NCI-H2107 treated with DMSO at 0.1 percent for 48 hours (cell line): ENCODE measurements around the gene MMP24.
"Not testable (repeated sequence)": the region's sequence is repeated elsewhere in the genome, so short reads cannot be mapped to it uniquely, and the experiment has no call there.

ENCODE experiments used
- DNase-seq: peaks from one replicate; lab custom pipeline; 2025; ENCODE audit not compliant: unreplicated experiment; lab: John Stamatoyannopoulos, UW

MMP24 gene

GRCh38 chr20:35305682-35306556 is 79.4 kb downstream of the MMP24 start:
- DNase-seq: no peak

- DNase-seq: no peak
Measured at GRCh38 chr20:35306931-35307517, 80.5 kb downstream of the MMP24 start.

GRCh38 chr20:35307666-35308653 is 81.5 kb downstream of the MMP24 start:
- no peak for DNase-seq

GRCh38 chr20:35311409-35311808 is 84.9 kb downstream of the MMP24 start:
- no peak for DNase-seq

- DNase-seq: no peak
Measured at GRCh38 chr20:35311822-35312221, 85.3 kb downstream of the MMP24 start.

GRCh38 chr20:35312318-35312717 is 85.8 kb downstream of the MMP24 start:
- no peak for DNase-seq

- DNase-seq: no peak
Measured at GRCh38 chr20:35314816-35315631, 88.5 kb downstream of the MMP24 start.

- DNase-seq: not testable (repeated sequence)
Measured at GRCh38 chr20:35315632-35316020, 89.1 kb downstream of the MMP24 start.

GRCh38 chr20:35316086-35316485 is 89.6 kb downstream of the MMP24 start:
- no peak for DNase-seq

GRCh38 chr20:35317416-35318210 is 91.1 kb downstream of the MMP24 start:
- no peak for DNase-seq

GRCh38 chr20:35318502-35319157 is 92.1 kb downstream of the MMP24 start:
- DNase-seq: no peak

GRCh38 chr20:35319192-35319870 is 92.8 kb downstream of the MMP24 start:
- DNase-seq: no peak

GRCh38 chr20:35319871-35320197 is 93.3 kb downstream of the MMP24 start:
- no peak for DNase-seq

GRCh38 chr20:35320396-35321126 is 94.1 kb downstream of the MMP24 start:
- no peak for DNase-seq

- no peak for DNase-seq
Measured at GRCh38 chr20:35325401-35325800, 98.9 kb downstream of the MMP24 start.

GRCh38 chr20:35326021-35326739 is 99.7 kb downstream of the MMP24 start:
- DNase-seq: no peak
